ENCODE data around the gene TBL1X.
"Not testable (repeated sequence)": the region's sequence is repeated elsewhere in the genome, so short reads cannot be mapped to it uniquely, and the experiment has no call there.

Gene TBL1X

GRCh38 chrX:9464435-9465371 is at the start of gene TBL1X:
TBL1X (plus strand) TSS chrX:9465058; CDS start chrX:9653587, 188,529 bp downstream.
- peak; percentile 61 for DNase-seq (ENCODE audit: low spot score)

GRCh38 chrX:9416562-9417348 is 48.1 kb upstream of the TBL1X start:
- no peak for DNase-seq (ENCODE audit: low spot score)

GRCh38 chrX:9418262-9418661 is 46.6 kb upstream of the TBL1X start:
- DNase-seq (ENCODE audit: low spot score) = no peak

- no peak for DNase-seq (ENCODE audit: low spot score)
These were observed 44.3 kb upstream of the TBL1X start for GRCh38 chrX:9420275-9421265.

GRCh38 chrX:9429767-9430166 is 35.1 kb upstream of the TBL1X start:
- DNase-seq (ENCODE audit: low spot score) = no peak

GRCh38 chrX:9430346-9430921 is 34.4 kb upstream of the TBL1X start:
- no peak for DNase-seq (ENCODE audit: low spot score)

- DNase-seq (ENCODE audit: low spot score) = no peak
These were observed 33.6 kb upstream of the TBL1X start for GRCh38 chrX:9431281-9431680.

GRCh38 chrX:9433596-9433995 is 31.3 kb upstream of the TBL1X start:
- DNase-seq (ENCODE audit: low spot score) = no peak

GRCh38 chrX:9434051-9434550 is 30.8 kb upstream of the TBL1X start:
- no peak for DNase-seq (ENCODE audit: low spot score)

GRCh38 chrX:9435086-9435485 is 29.8 kb upstream of the TBL1X start:
- not testable (repeated sequence) for DNase-seq (ENCODE audit: low spot score)

GRCh38 chrX:9436812-9437211 is 28.0 kb upstream of the TBL1X start:
- no peak for DNase-seq (ENCODE audit: low spot score)

- DNase-seq (ENCODE audit: low spot score) = no peak
These were observed 25.8 kb upstream of the TBL1X start for GRCh38 chrX:9438933-9439494.

GRCh38 chrX:9440116-9440844 is 24.6 kb upstream of the TBL1X start:
- DNase-seq (ENCODE audit: low spot score) = no peak

GRCh38 chrX:9442056-9442455 is 22.8 kb upstream of the TBL1X start:
- DNase-seq (ENCODE audit: low spot score) = no peak

GRCh38 chrX:9443327-9443726 is 21.5 kb upstream of the TBL1X start:
- DNase-seq (ENCODE audit: low spot score) = no peak

GRCh38 chrX:9447906-9448305 is 17.0 kb upstream of the TBL1X start:
- DNase-seq (ENCODE audit: low spot score) = no peak

- no peak for DNase-seq (ENCODE audit: low spot score)
These were observed 8.4 kb upstream of the TBL1X start for GRCh38 chrX:9456250-9457074.

GRCh38 chrX:9458034-9458433 is 6.8 kb upstream of the TBL1X start:
- DNase-seq (ENCODE audit: low spot score) = not testable (repeated sequence)

- no peak for DNase-seq (ENCODE audit: low spot score)
These were observed 6.3 kb upstream of the TBL1X start for GRCh38 chrX:9458516-9459078.
